ENCODE data around the gene FLNB. TPM values are rescaled to one million over a fixed set of nuclear protein-coding genes. Genes with fewer than 3 reads are reported as not detected.

Gene FLNB
- total and polyA plus RNA-seq, 2 of the 8 experiments (the other 6 are each of a cell fraction or from before 2014, with no cell fraction given), result 72.3 to 118 TPM

DNA sequence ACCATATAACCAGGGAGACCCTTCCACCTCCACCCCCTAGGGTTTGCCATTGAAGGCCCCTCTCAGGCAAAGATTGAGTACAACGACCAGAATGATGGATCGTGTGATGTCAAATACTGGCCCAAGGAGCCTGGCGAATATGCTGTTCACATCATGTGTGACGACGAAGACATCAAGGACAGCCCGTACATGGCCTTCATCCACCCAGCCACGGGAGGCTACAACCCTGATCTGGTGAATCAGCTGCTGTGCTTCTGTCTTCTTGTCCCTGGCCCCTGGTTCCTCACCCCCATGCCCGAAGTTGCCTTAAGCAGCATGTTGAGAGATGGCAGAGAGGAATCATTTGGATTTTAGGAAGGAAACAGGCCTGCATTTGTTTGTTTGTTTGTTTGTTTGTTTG lies 98.4 kb downstream of the FLNB start:
- Histone ChIP-seq H4K5ac (ENCODE audit: insufficient read length, low read depth, low read length) (no peak overlapping the region), H4K20me1 (replicated peaks in 1 of 2; ENCODE audit: control insufficient read depth in 1 of 2, insufficient read depth in 2 of 2, low read length in 2 of 2) (peaks cover 0 to 2% of the 10 kb centered on the region in 2 experiments), H2BK12ac (ENCODE audit: low read depth, low read length) (no peak overlapping the region), H3K36me3 (ENCODE audit: control insufficient read depth in 2 of 4, insufficient read depth in 4 of 4, low read length in 3 of 4) (peaks cover 15 to 81% (median 42%) of the 10 kb centered on the region in 4 experiments), H3K27ac (ENCODE audit: low read depth, low read length) (no peak overlapping the region), H3K18ac (ENCODE audit: extremely low read depth, low read length) (no peak overlapping the region), H3K9me3 (ENCODE audit: insufficient read depth in 2 of 2, low read depth in 1 of 2, low read length in 1 of 2) (no peaks in the 10 kb centered on the region), H2AK5ac (ENCODE audit: low read depth, low read length) (no peak overlapping the region), H3K27me3 (replicated peaks in 1 of 4; ENCODE audit: control insufficient read depth in 3 of 4, extremely low read depth in 1 of 4, insufficient read depth in 3 of 4, low read length in 3 of 4) (no peaks in the 10 kb centered on the region), H3K23me2 (ENCODE audit: low read depth, low read length) (no peaks in the 10 kb centered on the region), H2AFZ (ENCODE audit: low read length) (no peak overlapping the region), H3K4me2 (ENCODE audit: insufficient read depth in 1 of 2, low read depth in 2 of 2, low read length in 2 of 2) (no peak overlapping the region), H3K14ac (ENCODE audit: insufficient read length) (no peak overlapping the region), H3K4me1 (replicated peaks in 1 of 4; ENCODE audit: control insufficient read depth in 3 of 4, insufficient read depth in 4 of 4, low read length in 3 of 4) (no peaks in the 10 kb centered on the region), H3K23ac (ENCODE audit: insufficient read length) (no peak overlapping the region), H2BK20ac (ENCODE audit: low read length) (no peak overlapping the region), H3K79me1 (ENCODE audit: low read depth, low read length) (no peaks in the 10 kb centered on the region; the same call in 1 of the 2 replicates), H2BK15ac (ENCODE audit: low read length) (no peak overlapping the region), H2BK5ac (ENCODE audit: low read depth, low read length) (no peak overlapping the region), H3K4me3 (ENCODE audit: extremely low read depth in 1 of 4, insufficient read depth in 2 of 4, low read depth in 3 of 4, low read length in 4 of 4) (no peak overlapping the region), H4K8ac (ENCODE audit: extremely low read depth, insufficient read depth, low read length) (no peak overlapping the region), H2BK120ac (replicated peaks; ENCODE audit: low read depth, low read length) (no peak overlapping the region), H3K79me2 (ENCODE audit: control insufficient read depth in 1 of 2, insufficient read depth in 2 of 2, low read length in 2 of 2) (no peaks in the 10 kb centered on the region), H4K91ac (replicated peaks; ENCODE audit: insufficient read length, low read length) (no peak overlapping the region), H3K9ac (replicated peaks in 1 of 4; ENCODE audit: extremely low read depth in 1 of 4, low read depth in 3 of 4, low read length in 3 of 4) (no peak overlapping the region), H3K56ac (replicated peaks; ENCODE audit: insufficient read length, low read depth, low read length) (no peak overlapping the region), H3K4ac (replicated peaks; ENCODE audit: insufficient read length, low read depth, low read length) (no peak overlapping the region)
- ChIA-PET CTCF (ENCODE audit: partially characterized antibody) (interaction anchor here (0.9 to 3.3 kb wide), 4 partner anchors 22 to 99 kb away, joined by 3 to 9 read pairs (median 4); partner anchors contain the start of gene FLNB), POLR2A (ENCODE audit: partially characterized antibody) (no interaction called here)
- no peak for FAIRE-seq
- no peak for DNase-seq (ENCODE audit: low read depth in 1 of 2, low spot score in 2 of 2)
- 93% methylated on average over 8 of the region's 8 CpGs; no CpG with 5 or more reads in 1 of the 2 experiments for WGBS, 2 experiments (ENCODE audit: extremely low coverage in 1 of 2, insufficient coverage in 1 of 2, insufficient read length in 1 of 2, insufficient replicate concordance in 2 of 2, low coverage in 1 of 2, low lambda C conversion rate in 2 of 2, missing lambda C conversion rate in 1 of 2)
- TF ChIP-seq RBBP5 (IDR thresholded peaks at IDR 0.05; ENCODE audit: borderline replicate concordance, low read depth, low read length), result no peak
- no peak for TF ChIP-seq GTF2F1 (IDR thresholded peaks at IDR 0.05; ENCODE audit: borderline replicate concordance, low read depth, low read length)
- no peak for TF ChIP-seq YY1 (IDR thresholded peaks at IDR 0.05; ENCODE audit: low read depth, low read length)
- TF ChIP-seq TAF1 (IDR thresholded peaks at IDR 0.05; ENCODE audit: low read depth, low read length), result no peak
- no peak for TF ChIP-seq SUZ12 (IDR thresholded peaks at IDR 0.05; ENCODE audit: low read length)
- TF ChIP-seq SAP30 (IDR thresholded peaks at IDR 0.05; ENCODE audit: insufficient read depth, insufficient replicate concordance, low read length), result no peak
- TF ChIP-seq RXRA (IDR thresholded peaks at IDR 0.05; ENCODE audit: insufficient read depth, low read depth, low read length), result no peak
- TF ChIP-seq EGR1 (IDR thresholded peaks at IDR 0.05; ENCODE audit: borderline replicate concordance, low read depth, low read length), result no peak
- TF ChIP-seq KDM1A (IDR thresholded peaks at IDR 0.05; ENCODE audit: borderline replicate concordance, low read length), result no peak
